Right lobe of liver (tissue), 4 donors: ENCODE results near the gene RHOJ.

ENCODE experiments used
- CTCF ChIP-seq, 4 donors: fragments of 200-600 bp in 3 of 4; fragments of 450-650 bp in 1 of 4; IDR thresholded peaks; one replicate each; pipeline versions ENCODE4 v1.5.1 to v1.8.0; 2016 to 2022; ENCODE audit warnings: antibody characterized with exemption in 4 of 4, mild to moderate bottlenecking in 2 of 4
- POLR2A ChIP-seq: fragments of 450-650 bp; IDR thresholded peaks from one replicate; pipeline ENCODE4 v1.6.1; 2017; ENCODE audit warnings: antibody characterized with exemption, mild to moderate bottlenecking
- donor health status: DM: no; HTN: no; CAD: no.
- donor health status: DM: no; HTN: no; CAD: no.
- donor health status: DM: no; HTN: yes; CAD: no.

DNA sequence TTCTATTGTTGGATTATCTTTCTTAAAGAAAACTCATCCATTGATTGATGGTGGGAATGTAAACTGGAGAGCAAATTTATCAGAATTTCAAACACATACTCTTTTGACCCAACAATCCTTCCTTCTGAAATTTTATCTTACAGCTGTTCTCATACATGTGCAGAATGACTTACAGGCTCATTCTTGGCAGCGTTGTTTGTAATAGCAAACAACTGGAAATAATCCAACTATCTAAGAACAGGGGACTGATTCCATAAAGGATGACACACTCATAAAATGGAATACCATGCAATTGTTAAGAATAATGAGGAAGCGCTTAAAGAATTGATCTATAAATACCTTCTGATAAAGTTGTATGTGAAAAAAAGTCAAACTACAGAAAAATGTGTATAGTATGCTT is 24.0 kb downstream of the RHOJ start:
- TF ChIP-seq CTCF (IDR thresholded peaks at IDR 0.05) (no peak), POLR2A (no peak)
